Measurements from ENCODE around the gene DAAM2.

DAAM2 gene

DNA sequence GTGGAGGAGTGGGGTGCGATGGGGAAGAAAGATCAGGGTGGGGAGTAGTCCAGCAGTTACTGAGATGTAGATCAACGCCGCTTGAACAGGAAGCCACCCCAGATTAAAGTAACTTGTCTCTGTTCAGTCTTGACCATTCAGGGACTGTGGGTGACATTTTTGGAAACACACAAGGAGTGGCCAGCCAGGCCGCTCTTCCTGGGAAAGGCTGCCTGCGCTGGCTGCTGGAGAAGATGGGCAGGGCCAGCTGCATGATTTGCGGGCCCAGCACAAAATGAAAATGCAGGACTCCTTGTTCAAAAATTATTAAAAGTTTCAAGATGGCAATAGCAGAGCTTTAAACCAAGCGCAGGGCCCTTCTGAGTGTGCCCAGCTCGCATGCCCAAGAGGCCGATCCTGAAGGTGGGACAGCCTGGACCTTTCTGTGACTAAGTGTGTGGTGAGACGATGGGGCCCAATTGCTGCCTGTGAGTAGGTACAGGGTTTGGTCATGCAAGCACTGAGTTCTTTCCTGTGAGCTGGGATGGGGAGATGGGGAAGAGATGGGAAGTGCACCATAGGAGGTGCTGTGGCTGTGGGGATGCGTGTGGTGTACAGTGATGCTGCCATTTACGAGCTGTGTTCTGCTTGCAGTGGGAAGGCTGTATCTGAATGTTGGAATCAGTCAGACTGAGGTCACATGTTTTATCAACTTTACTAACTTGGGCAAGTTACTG lies 51.3 kb downstream of the DAAM2 start:
- in situ Hi-C loops (cut with MboI; ENCODE audit: low sequenced_read_pairs): no loop called here

- in situ Hi-C loops (cut with MboI; ENCODE audit: low sequenced_read_pairs): no loop called here
These were observed 52.7 kb downstream of the DAAM2 start for GRCh38 chr6:39844866-39845265.

DNA sequence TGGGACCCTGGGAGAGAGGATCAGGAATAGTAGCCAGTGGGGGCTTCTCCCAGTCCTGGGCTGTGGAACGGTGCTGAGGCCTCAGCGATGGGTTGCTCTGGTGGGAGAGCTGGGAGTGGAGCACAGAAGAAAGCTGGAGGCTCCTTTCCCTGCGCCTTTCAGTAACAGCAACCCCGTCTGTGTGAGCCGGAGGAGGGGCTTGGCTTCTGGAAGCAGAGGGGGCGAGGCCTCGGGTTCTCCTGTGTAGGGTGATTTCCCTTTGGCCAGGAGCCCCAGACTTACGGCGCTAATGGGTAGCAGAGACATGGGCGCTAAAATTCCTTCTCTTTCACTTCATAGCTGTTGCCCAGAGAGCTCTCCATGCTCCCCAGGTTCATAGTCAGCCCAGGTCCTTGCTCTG lies 55.0 kb downstream of the DAAM2 start:
- in situ Hi-C loops (cut with MboI; ENCODE audit: low sequenced_read_pairs): no loop called here

DNA sequence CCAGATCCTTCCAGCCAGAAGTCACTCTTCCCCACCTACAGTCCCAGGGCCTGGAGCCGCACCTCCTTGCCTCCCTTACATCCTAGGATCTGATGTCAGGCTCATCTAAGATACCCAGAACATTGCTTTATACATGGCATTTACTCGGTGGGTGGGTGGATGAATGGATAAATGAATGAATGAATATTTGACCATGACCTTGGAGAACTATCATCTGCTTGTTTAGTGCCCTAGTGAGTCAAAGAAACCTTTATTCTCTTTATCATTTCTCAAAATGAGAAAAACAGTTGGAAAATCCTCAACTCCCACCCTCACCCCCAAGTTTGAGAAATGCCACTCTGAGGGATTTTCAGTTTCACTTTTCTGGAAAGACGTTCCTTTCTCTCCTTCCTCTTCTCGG lies 56.0 kb downstream of the DAAM2 start:
- in situ Hi-C loops (cut with MboI; ENCODE audit: low sequenced_read_pairs): no loop called here

DNA sequence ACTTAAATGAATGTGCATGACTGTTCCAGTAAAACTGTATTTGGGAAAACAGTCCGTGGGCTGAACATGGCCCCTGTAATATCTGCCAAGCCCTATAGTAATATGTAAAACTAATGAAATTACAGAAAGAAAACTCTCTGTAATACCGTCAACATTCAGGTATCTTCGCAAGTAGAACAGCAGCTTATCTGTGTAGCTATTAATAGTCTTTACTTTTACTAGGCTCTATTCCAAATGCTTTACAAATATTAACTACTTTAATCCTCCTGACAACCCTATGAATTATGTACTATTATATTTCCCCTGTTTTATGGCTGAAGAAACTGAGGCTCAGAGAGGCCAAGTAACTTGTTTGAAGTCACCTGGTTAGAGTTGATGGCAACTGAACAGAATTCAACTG lies 57.1 kb downstream of the DAAM2 start:
- in situ Hi-C loops (cut with MboI; ENCODE audit: low sequenced_read_pairs): no loop called here

DNA sequence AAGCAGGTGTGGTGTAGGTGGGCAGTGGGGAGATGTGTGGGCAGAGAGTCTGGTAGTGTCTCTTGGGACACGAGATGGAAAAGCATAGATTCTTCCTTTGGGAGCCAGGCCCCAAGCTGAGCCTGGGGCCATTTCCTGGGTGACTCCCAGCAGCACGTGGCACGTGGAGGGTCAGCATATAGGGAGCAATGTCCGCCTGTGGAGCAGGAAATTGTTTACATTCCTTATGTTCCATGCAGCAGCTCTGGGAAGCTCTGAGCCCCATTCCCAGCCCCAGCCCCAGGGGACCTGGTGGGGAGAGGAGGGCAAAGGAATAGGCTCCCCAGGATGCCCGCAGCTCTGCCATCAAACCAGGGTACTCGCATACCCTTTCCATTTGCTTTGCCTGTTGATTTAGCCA lies 57.6 kb downstream of the DAAM2 start:
- in situ Hi-C loops (cut with MboI; ENCODE audit: low sequenced_read_pairs): no loop called here

GRCh38 chr6:39850736-39851297 lies 58.6 kb downstream of the DAAM2 start:
- in situ Hi-C loops (cut with MboI; ENCODE audit: low sequenced_read_pairs): no loop called here

DNA sequence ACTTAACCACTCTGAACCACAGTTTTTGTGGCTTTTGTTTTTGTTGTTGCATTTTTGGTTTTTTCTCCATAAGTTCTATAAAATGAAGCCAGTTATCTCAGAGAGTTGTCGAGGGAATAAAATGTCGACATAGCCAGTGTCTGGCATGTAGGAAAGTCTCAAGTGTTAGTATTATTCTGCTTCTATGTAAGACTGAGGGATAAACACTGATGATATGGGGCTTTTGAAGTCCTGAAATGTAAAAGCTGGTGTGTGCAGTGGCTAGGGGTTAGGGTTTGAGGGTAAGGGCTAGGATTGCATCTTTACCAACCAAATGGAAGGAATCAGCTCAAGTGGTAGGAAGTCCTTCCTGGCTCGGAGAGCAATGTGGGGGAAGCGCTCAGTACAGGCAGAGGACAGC lies 59.2 kb downstream of the DAAM2 start:
- in situ Hi-C loops (cut with MboI; ENCODE audit: low sequenced_read_pairs): no loop called here

DNA sequence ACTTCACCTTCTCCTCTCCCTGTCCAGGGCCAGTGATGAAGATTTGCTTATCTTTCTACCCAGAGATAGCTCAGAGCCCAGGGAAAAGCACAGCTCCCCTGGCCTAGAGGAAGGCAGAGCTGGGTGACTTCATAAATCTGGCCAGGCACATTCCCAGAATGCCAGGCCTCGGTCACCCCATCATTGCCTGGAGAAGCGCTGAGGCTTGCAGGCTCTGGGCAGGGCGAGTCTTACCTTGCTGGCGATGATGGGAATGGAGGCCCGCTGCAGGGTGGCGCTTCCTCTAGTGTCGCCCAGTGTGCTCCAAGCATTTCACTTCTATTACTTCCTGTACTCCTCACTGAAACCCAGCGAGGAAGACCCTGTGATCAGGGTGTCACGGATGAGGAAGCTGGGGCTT lies 60.1 kb downstream of the DAAM2 start:
- in situ Hi-C loops (cut with MboI; ENCODE audit: low sequenced_read_pairs): no loop called here

- in situ Hi-C loops (cut with MboI; ENCODE audit: low sequenced_read_pairs): no loop called here
These were observed 61.4 kb downstream of the DAAM2 start for GRCh38 chr6:39853604-39854003.

- in situ Hi-C loops (cut with MboI; ENCODE audit: low sequenced_read_pairs): no loop called here
These were observed 63.3 kb downstream of the DAAM2 start for GRCh38 chr6:39855356-39855995.

DNA sequence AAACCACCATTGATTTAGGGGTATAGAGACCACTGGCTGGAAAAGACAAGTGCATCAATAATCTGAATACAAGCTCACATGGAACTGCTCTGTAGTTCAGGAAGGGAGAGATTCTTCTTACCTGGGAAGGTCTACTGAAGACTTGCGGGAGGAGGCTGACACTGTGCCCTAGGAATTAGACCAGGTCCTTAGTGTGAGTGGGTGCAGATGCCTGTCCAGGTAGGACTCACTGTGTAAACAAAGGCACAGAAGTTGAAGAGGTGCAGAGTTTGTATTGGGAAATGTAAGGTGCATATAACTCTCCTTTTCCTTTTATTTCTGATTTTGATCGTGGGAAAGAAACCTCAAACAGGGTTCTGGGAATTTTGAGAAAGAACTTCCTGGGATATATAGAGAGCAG lies 66.8 kb downstream of the DAAM2 start:
- in situ Hi-C loops (cut with MboI; ENCODE audit: low sequenced_read_pairs): no loop called here

- in situ Hi-C loops (cut with MboI; ENCODE audit: low sequenced_read_pairs): no loop called here
These were observed 69.5 kb downstream of the DAAM2 start for GRCh38 chr6:39861663-39862062.

GRCh38 chr6:39865011-39865888 lies 73.1 kb downstream of the DAAM2 start:
- in situ Hi-C loops (cut with MboI; ENCODE audit: low sequenced_read_pairs): no loop called here

GRCh38 chr6:39867592-39867991 lies 75.4 kb downstream of the DAAM2 start:
- in situ Hi-C loops (cut with MboI; ENCODE audit: low sequenced_read_pairs): no loop called here

DNA sequence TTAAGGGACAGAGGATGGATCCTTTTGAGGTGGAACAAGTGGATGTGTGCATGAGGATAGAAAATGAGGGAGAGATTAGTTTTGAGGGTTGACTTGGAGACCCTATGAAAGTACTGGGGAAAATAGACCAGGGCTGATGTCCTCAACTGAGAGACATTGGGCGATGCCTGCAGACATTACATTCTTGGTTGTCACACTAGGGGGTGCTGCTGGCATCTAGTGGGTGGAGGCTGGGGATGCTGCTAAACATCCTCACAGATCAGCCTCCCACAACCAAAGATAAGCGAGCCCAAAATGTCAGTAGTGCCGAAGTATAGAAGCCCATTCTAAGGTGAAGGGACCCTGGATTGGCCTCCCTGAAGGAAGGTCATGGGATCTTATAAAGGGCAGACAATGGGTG lies 78.8 kb downstream of the DAAM2 start:
- in situ Hi-C loops (cut with MboI; ENCODE audit: low sequenced_read_pairs): no loop called here

- in situ Hi-C loops (cut with MboI; ENCODE audit: low sequenced_read_pairs): no loop called here
These were observed 81.3 kb downstream of the DAAM2 start for GRCh38 chr6:39873439-39873838.

GRCh38 chr6:39876111-39876510 lies 83.9 kb downstream of the DAAM2 start:
- in situ Hi-C loops (cut with MboI; ENCODE audit: low sequenced_read_pairs): loop anchor here (25.0 kb wide), 1 partner anchor 514 kb away; no protein-coding TSS in a partner anchor

GRCh38 chr6:39876826-39877225 lies 84.7 kb downstream of the DAAM2 start:
- in situ Hi-C loops (cut with MboI; ENCODE audit: low sequenced_read_pairs): loop anchor here (25.0 kb wide), 1 partner anchor 515 kb away; no protein-coding TSS in a partner anchor

- in situ Hi-C loops (cut with MboI; ENCODE audit: low sequenced_read_pairs): loop anchor here (25.0 kb wide), 1 partner anchor 517 kb away; no protein-coding TSS in a partner anchor
These were observed 87.4 kb downstream of the DAAM2 start for GRCh38 chr6:39879535-39879934.

DNA sequence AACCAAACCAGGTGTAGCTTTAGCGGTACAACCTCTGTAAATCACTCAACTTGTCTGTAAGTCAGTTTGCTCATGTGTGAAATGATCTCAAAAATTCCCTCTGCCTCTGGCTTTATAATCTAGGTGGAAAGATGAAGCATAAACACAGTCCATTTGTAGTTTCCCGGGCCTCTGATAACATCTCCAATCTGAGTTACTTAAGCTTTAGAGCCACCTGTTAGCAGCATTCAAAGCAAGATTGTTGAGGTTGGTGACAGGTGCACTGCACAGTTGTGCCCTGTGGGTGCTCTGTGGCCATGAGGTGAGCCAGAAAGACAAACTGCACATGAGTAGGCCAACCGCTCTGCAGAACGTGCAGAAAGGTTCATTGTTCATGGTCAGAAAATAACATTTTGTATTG lies 88.4 kb downstream of the DAAM2 start:
- in situ Hi-C loops (cut with MboI; ENCODE audit: low sequenced_read_pairs): loop anchor here (25.0 kb wide), 1 partner anchor 518 kb away; no protein-coding TSS in a partner anchor

Measured in HL-60/S4 treated with retinoic acid at 250 ng/mL for 4 days and 3 days (cell line).